B cell (primary cell): ENCODE measurements around the gene UBALD2. TPM values are rescaled to one million over a fixed set of nuclear protein-coding genes. Genes with fewer than 3 reads are reported as not detected.

Experiments used
- ATAC-seq: fragments of 200-7000 bp; cut with Tn5 transposase; one replicate; pipeline ENCODE4 v1.10.0; 2021; ENCODE audit warnings: low read depth, mild to moderate bottlenecking, moderate number of reproducible peaks, moderate library complexity
- CTCF ChIA-PET: fragments of 350-600 bp; sonication (Branson Sonifier 250); formaldehyde crosslinking; loops from one replicate; lab custom pipeline; 2021; ENCODE audit warnings: antibody characterized with exemption, inconsistent platforms; lab: Charles Lee
- POLR2A ChIA-PET: fragments of 350-600 bp; sonication (Branson Sonifier 250); formaldehyde crosslinking; loops from one replicate; lab custom pipeline; 2021; ENCODE audit warnings: antibody characterized with exemption; lab: Charles Lee
- DNase-seq: peaks from one replicate; pipeline ENCODE4 v3.0.0; 2013
- H2AFZ ChIP-seq: 2 replicates; pipeline ENCODE4 v1.6.1; 2012; ENCODE audit warnings: mild to moderate bottlenecking, low read depth, low read length; ENCODE audit not compliant: insufficient read depth, poor library complexity, severe bottlenecking
- H3K27ac ChIP-seq, 2 donors: 1 replicate in 1 of 2; 2 replicates in 1 of 2; pipeline ENCODE4 v1.5.1; 2012 to 2013; ENCODE audit warnings: low read length in 2 of 2, mild to moderate bottlenecking in 2 of 2, moderate library complexity in 1 of 2
- H3K27me3 ChIP-seq, 4 experiments: fragments of 200-600 bp in 1 of 4; sonication (generic) in 1 of 4; replicated peaks in 1 of 4; 1 replicate in 2 of 4; 2 replicates in 2 of 4; pipeline versions ENCODE4 v1.6.1 to v1.7.0; 2013 to 2016; ENCODE audit warnings: low read length in 3 of 4, mild to moderate bottlenecking in 2 of 4, mixed read lengths in 1 of 4, moderate library complexity in 1 of 4; ENCODE audit not compliant: insufficient read depth in 4 of 4, control insufficient read depth in 3 of 4; ENCODE audit errors: control extremely low read depth in 1 of 4
- H3K36me3 ChIP-seq, 2 experiments: replicated peaks in 1 of 2; 1 replicate in 1 of 2; 2 replicates in 1 of 2; pipeline versions ENCODE4 v1.6.1 to v1.7.1; 2013; ENCODE audit warnings: low read length in 1 of 2; ENCODE audit not compliant: insufficient read depth in 2 of 2, control insufficient read depth in 1 of 2; ENCODE audit errors: control extremely low read depth in 1 of 2, extremely low read depth in 1 of 2
- H3K4me1 ChIP-seq, 2 donors: fragments of 200-600 bp in 1 of 2; sonication (generic) in 1 of 2; 1 replicate in 1 of 2; 2 replicates in 1 of 2; pipeline versions ENCODE4 v1.5.1 to v1.6.1; 2013 to 2017; ENCODE audit warnings: low read length in 2 of 2; ENCODE audit not compliant: control insufficient read depth in 2 of 2, insufficient read depth in 2 of 2
- H3K4me2 ChIP-seq: replicated peaks from 2 replicates; pipeline ENCODE3; 2012; ENCODE audit warnings: mild to moderate bottlenecking, low read depth, low read length; ENCODE audit not compliant: poor library complexity, severe bottlenecking
- H3K4me3 ChIP-seq, 5 experiments: fragments of 200-600 bp in 1 of 5; sonication (generic) in 1 of 5; 1 replicate in 3 of 5; 2 replicates in 2 of 5; pipeline versions ENCODE4 v1.5.1 to v1.7.0; 2011 to 2016; ENCODE audit warnings: low read length in 4 of 5, mild to moderate bottlenecking in 4 of 5, low read depth in 2 of 5, control low read depth in 1 of 5, moderate library complexity in 1 of 5; ENCODE audit not compliant: insufficient read depth in 1 of 5; ENCODE audit errors: control extremely low read depth in 1 of 5, extremely low read depth in 1 of 5
- H3K79me2 ChIP-seq: fragments of 200-600 bp; sonication (generic); one replicate; pipeline ENCODE4 v1.6.0; 2016; ENCODE audit warnings: low read length; ENCODE audit not compliant: control insufficient read depth, insufficient read depth
- H3K9ac ChIP-seq: fragments of 200-600 bp; sonication (generic); 2 replicates; pipeline ENCODE4 v1.6.1; 2017; ENCODE audit warnings: mild to moderate bottlenecking, low read length, moderate library complexity
- H3K9me3 ChIP-seq, 3 donors: one replicate each; pipeline versions ENCODE4 v1.6.1 to v1.7.1; 2013; ENCODE audit warnings: low read length in 2 of 3; ENCODE audit not compliant: control insufficient read depth in 2 of 3, insufficient read depth in 1 of 3; ENCODE audit errors: control extremely low read depth in 1 of 3
- H4K20me1 ChIP-seq: 2 replicates; pipeline ENCODE4 v1.6.0; 2012; ENCODE audit warnings: mild to moderate bottlenecking, low read length; ENCODE audit not compliant: insufficient read depth, control insufficient read depth, poor library complexity, severe bottlenecking
- H3K27ac Mint-ChIP-seq: one replicate; pipeline ENCODE4 v1.8.0; 2021; ENCODE audit warnings: mixed read lengths
- H3K27me3 Mint-ChIP-seq: one replicate; pipeline ENCODE4 v1.8.0; 2021; ENCODE audit warnings: mixed read lengths
- H3K4me1 Mint-ChIP-seq: one replicate; pipeline ENCODE4 v1.8.0; 2021; ENCODE audit warnings: mixed read lengths
- H3K4me3 Mint-ChIP-seq: one replicate; pipeline ENCODE4 v1.8.0; 2021; ENCODE audit warnings: mixed read lengths
- H3K9me3 Mint-ChIP-seq: one replicate; pipeline ENCODE4 v1.8.0; 2022; ENCODE audit warnings: mixed read lengths; ENCODE audit not compliant: insufficient read depth
- EZH2 ChIP-seq: IDR thresholded peaks from 2 replicates; pipeline ENCODE4 v1.6.1; 2012; ENCODE audit warnings: borderline replicate concordance, low read depth, mild to moderate bottlenecking, moderate library complexity, low read length; ENCODE audit not compliant: insufficient read depth, poor library complexity, severe bottlenecking
- WGBS: methylation state at CpG from one replicate; pipeline ENCODE4 v1.1.5; 2013; ENCODE audit warnings: missing lambda C conversion rate; ENCODE audit not compliant: insufficient coverage; 5-methylcytosine and 5-hydroxymethylcytosine counted together
- intact Hi-C: fragments of 100-400 bp; cut with micrococcal nuclease; formaldehyde crosslinking; loops from one replicate; pipeline ENCODE4 v1.10.0; 2022
- polyA plus RNA-seq: library from polyadenylated mRNA; depleted of rRNA; stranded (reverse); fragments of >200 nt; gene quantifications from 2 replicates; pipeline ENCODE4 v1.2.3, GENCODE V29; 2012
- total RNA-seq, 2 donors: library from RNA; stranded (reverse); fragments of 120-200 nt in 1 of 2; gene quantifications; 1 replicate in 1 of 2; 2 replicates in 1 of 2; pipeline versions ENCODE4 v1.2.3 to v1.2.4, GENCODE V29; 2013 to 2022
- TF ChIP-seq, protein P1 (sequence below): fragments of 200-600 bp; IDR thresholded peaks from one replicate; pipeline ENCODE4 v1.8.0; 2022; ENCODE audit warnings: antibody characterized with exemption, mild to moderate bottlenecking

The UBALD2 gene
- total and polyA plus RNA-seq, 2 donors (not counting 1 experiment from before 2014, with no cell fraction given) = 78.9 to 155 TPM

DNA sequence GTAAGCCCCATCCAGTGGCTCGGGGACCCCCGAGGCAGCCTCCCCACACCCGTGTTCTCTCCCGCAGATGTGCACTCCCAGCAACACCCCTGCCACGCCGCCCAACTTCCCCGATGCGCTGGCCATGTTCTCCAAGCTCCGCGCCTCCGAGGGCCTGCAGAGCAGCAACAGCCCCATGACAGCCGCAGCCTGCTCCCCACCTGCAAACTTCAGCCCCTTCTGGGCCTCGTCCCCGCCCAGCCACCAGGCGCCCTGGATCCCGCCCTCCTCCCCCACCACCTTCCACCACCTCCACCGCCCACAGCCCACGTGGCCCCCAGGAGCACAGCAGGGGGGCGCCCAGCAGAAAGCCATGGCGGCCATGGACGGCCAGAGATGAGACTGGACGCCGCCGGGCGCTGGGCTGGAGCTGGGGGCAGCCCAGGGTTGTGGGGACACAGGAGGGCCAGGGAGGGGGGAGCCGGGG lies 5.0 kb downstream of the UBALD2 start:
- ATAC-seq = no peak
- H3K4me3 Mint-ChIP-seq = peak overlapping the region; percentile 68
- peaks cover 0 to 5% (median 0%) of the 10 kb centered on the region in 3 donors for H3K9me3 ChIP-seq
- intact Hi-C loops = loop anchor here (10.0 kb wide), 1 partner anchor 225 kb away; no protein-coding TSS in a partner anchor
- peaks cover 80 to 89% of the 10 kb centered on the region in 2 donors for H3K4me1 ChIP-seq
- H3K9me3 Mint-ChIP-seq = no peaks in the 10 kb centered on the region
- H3K4me1 Mint-ChIP-seq = peaks cover 73% of the 10 kb centered on the region
- H3K27me3 ChIP-seq = no peaks in the 10 kb centered on the region
- H3K4me3 ChIP-seq = no peak overlapping the region
- peak overlapping the region; percentile 92 for H3K4me2 ChIP-seq
- peak; percentile 59 for DNase-seq
- peak overlapping the region; percentile 90 for H3K27ac Mint-ChIP-seq
- CTCF ChIA-PET = interaction anchor here (0.6 to 16.7 kb wide), 5 partner anchors 9 to 147 kb away, joined by 3 to 435 read pairs (median 22); no protein-coding TSS in a partner anchor
- POLR2A ChIA-PET = no interaction called here
- 77% methylated on average over 7 of the region's 26 CpGs for WGBS
- peaks cover 14% of the 10 kb centered on the region for H4K20me1 ChIP-seq
- no peak for TF ChIP-seq EZH2
- TF ChIP-seq, protein P1, sequence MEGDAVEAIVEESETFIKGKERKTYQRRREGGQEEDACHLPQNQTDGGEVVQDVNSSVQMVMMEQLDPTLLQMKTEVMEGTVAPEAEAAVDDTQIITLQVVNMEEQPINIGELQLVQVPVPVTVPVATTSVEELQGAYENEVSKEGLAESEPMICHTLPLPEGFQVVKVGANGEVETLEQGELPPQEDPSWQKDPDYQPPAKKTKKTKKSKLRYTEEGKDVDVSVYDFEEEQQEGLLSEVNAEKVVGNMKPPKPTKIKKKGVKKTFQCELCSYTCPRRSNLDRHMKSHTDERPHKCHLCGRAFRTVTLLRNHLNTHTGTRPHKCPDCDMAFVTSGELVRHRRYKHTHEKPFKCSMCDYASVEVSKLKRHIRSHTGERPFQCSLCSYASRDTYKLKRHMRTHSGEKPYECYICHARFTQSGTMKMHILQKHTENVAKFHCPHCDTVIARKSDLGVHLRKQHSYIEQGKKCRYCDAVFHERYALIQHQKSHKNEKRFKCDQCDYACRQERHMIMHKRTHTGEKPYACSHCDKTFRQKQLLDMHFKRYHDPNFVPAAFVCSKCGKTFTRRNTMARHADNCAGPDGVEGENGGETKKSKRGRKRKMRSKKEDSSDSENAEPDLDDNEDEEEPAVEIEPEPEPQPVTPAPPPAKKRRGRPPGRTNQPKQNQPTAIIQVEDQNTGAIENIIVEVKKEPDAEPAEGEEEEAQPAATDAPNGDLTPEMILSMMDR = no peak
- peak overlapping the region; percentile 94 to 97 for H3K27ac ChIP-seq
- no peak overlapping the region for H3K9ac ChIP-seq
- no peaks in the 10 kb centered on the region for H3K27me3 Mint-ChIP-seq
- H3K36me3 ChIP-seq = peaks cover 2 to 16% of the 10 kb centered on the region in 2 experiments
- H3K79me2 ChIP-seq = peaks cover 40% of the 10 kb centered on the region
- H2AFZ ChIP-seq = no peak overlapping the region
